Adrenal gland (tissue), 19 donors: ENCODE measurements around the gene PNPO. TPM values are rescaled to one million over a fixed set of nuclear protein-coding genes. Genes with fewer than 3 reads are reported as not detected.

Experiments
- DNase-seq, 7 donors: peaks; one replicate each; pipeline ENCODE4 v3.0.0-alpha.2; 2019 to 2020
- H3K27ac ChIP-seq, 5 donors: fragments of 200-600 bp; sonication (generic) in 4 of 5; 1 replicate in 3 of 5; 2 replicates in 2 of 5; pipeline versions ENCODE4 v1.5.1 to v1.8.0; 2016 to 2020; ENCODE audit warnings: mild to moderate bottlenecking in 1 of 5
- H3K27me3 ChIP-seq: fragments of 200-600 bp; 2 replicates; pipeline ENCODE4 v1.8.0; 2021
- H3K36me3 ChIP-seq, 2 donors: fragments of 200-600 bp; replicated peaks in 1 of 2; 1 replicate in 1 of 2; 2 replicates in 1 of 2; pipeline versions ENCODE4 v1.5.1 to v1.8.0; 2018 to 2022
- H3K4me1 ChIP-seq, 2 donors: fragments of 200-600 bp; replicated peaks in 1 of 2; 1 replicate in 1 of 2; 2 replicates in 1 of 2; pipeline versions ENCODE4 v1.5.1 to v1.8.0; 2018 to 2021
- H3K4me3 ChIP-seq, 4 donors: fragments of 200-600 bp; sonication (generic) in 3 of 4; one replicate each; pipeline ENCODE4 v1.5.1; 2016 to 2018
- H3K9me3 ChIP-seq, 3 donors: fragments of 200-600 bp; sonication (generic) in 1 of 3; replicated peaks in 1 of 3; 1 replicate in 2 of 3; 2 replicates in 1 of 3; pipeline versions ENCODE4 v1.5.1 to v1.8.0; 2016 to 2021
- POLR2A ChIP-seq, 2 donors: fragments of 450-650 bp; IDR thresholded peaks; one replicate each; pipeline ENCODE4 v1.6.1; 2017; ENCODE audit warnings: antibody characterized with exemption in 2 of 2, mild to moderate bottlenecking in 2 of 2, moderate library complexity in 1 of 2
- WGBS, 4 donors: extraction: QIAGEN DNeasy Blood & Tissue Kit in 2 of 4; methylation state at CpG; one replicate each; pipeline versions ENCODE4 v1.1.5 to v1.1.7; 2013 to 2017; 5-methylcytosine and 5-hydroxymethylcytosine counted together
- intact Hi-C, 2 donors: fragments of 100-400 bp; cut with DNase I; formaldehyde crosslinking; loops; one replicate each; pipeline versions ENCODE4 v1.14.1 to v1.15.0; 2022 to 2023
- long read RNA-seq, 10 donors: library from polyadenylated mRNA in 3 of 10; unstranded in 2 of 10; stranded (forward) in 1 of 10; transcript quantifications; one replicate each; pipeline ENCODE4 v2.0.0 and lab custom pipeline, GENCODE V29; 2021 to 2026
- polyA plus RNA-seq, 3 donors: library from polyadenylated mRNA; stranded (reverse); fragments of 200-250 nt in 2 of 3; fragments of 350-450 nt in 1 of 3; fragmentation: Illumina TruSeq in 1 of 3; extraction: RNeasy Lipid Tissue Mini Kit (QIAGEN cat#74804) in 1 of 3; gene quantifications; one replicate each; pipeline ENCODE4 v1.2.3, GENCODE V29; 2013 to 2014
- total RNA-seq, 9 donors: library from RNA; depleted of rRNA in 4 of 9; stranded (reverse); fragments of >200 nt in 4 of 9; fragments of 120-200 nt in 1 of 9; fragmentation: NEBNext Ultra II Directional in 1 of 9; extraction: Animal tissue kit (Norgen Biotek cat#: 25700) in 1 of 9; gene quantifications; one replicate each; pipeline versions ENCODE4 v1.1.0 to v1.2.4, GENCODE V29; 2013 to 2023
- TF ChIP-seq, protein P1 (sequence below), 6 experiments: fragments of 450-650 bp in 4 of 6; fragments of 200-600 bp in 2 of 6; sonication (generic) in 1 of 6; IDR thresholded peaks; 1 replicate in 5 of 6; 2 replicates in 1 of 6; pipeline versions ENCODE4 v1.5.1 to v1.8.0; 2016 to 2021; ENCODE audit warnings: antibody characterized with exemption in 6 of 6, mild to moderate bottlenecking in 2 of 6, moderate library complexity in 1 of 6
- donor health status: healthy with polysubstance abuse.
- donor health status: Bipolar disorder and iron deficiency.
- donor health status: DM: yes; HTN: yes; CAD: no.
- donor health status: DM: no; HTN: no; CAD: no.
- donor health status: DM: no; HTN: no; CAD: no.
- donor health status: DM: yes; HTN: yes; CAD: no.

Gene PNPO
- total RNA-seq, result 10 to 100 TPM; 20.8 to 91.5 (median 56.1) TPM
- 10 to 100 TPM; 19.7 to 36.1 (median 23.8) TPM for polyA plus RNA-seq
- long read RNA-seq, donor 1, transcript PNPO-217 (7 exons, 3,465 nt), result major isoform, 7 of 7 reads
- long read RNA-seq, donor 1, partial matches to known transcripts, result 0 of 7 reads
- long read RNA-seq, donor 1, other reads (novel, unspliced or antisense), result 0 of 7 reads
- long read RNA-seq, donor 2, transcript PNPO-217 (7 exons, 3,465 nt), result major isoform, 9 of 9 reads
- long read RNA-seq, donor 2, partial matches to known transcripts, result 0 of 9 reads
- long read RNA-seq, donor 2, other reads (novel, unspliced or antisense), result 0 of 9 reads
- long read RNA-seq, donor 3, transcript PNPO-217 (7 exons, 3,465 nt), result major isoform, 5 of 5 reads
- long read RNA-seq, donor 3, partial matches to known transcripts, result 0 of 5 reads
- long read RNA-seq, donor 3, other reads (novel, unspliced or antisense), result 0 of 5 reads
- long read RNA-seq, donor 4, partial matches to known transcripts, result 0 of 3 reads
- long read RNA-seq, donor 4, other reads (novel, unspliced or antisense), result 1 of 3 reads
- long read RNA-seq, donor 5, transcript PNPO-217 (7 exons, 3,465 nt), result major isoform, 119 of 141 reads
- long read RNA-seq, donor 5, partial matches to known transcripts, result 15 of 141 reads
- long read RNA-seq, donor 5, other reads (novel, unspliced or antisense), result 2 of 141 reads
- long read RNA-seq, donor 6, transcript PNPO-217 (7 exons, 3,465 nt), result major isoform, 9 of 11 reads
- long read RNA-seq, donor 6, partial matches to known transcripts, result 1 of 11 reads
- long read RNA-seq, donor 6, other reads (novel, unspliced or antisense), result 0 of 11 reads
- long read RNA-seq, donor 7, partial matches to known transcripts, result 0 of 2 reads
- long read RNA-seq, donor 7, other reads (novel, unspliced or antisense), result 0 of 2 reads
- long read RNA-seq, donor 8, partial matches to known transcripts, result 0 of 2 reads
- long read RNA-seq, donor 8, other reads (novel, unspliced or antisense), result 0 of 2 reads
- long read RNA-seq, donor 9, partial matches to known transcripts, result 0 of 4 reads
- long read RNA-seq, donor 9, other reads (novel, unspliced or antisense), result 0 of 4 reads
- long read RNA-seq, donor 10, partial matches to known transcripts, result 0 of 2 reads
- long read RNA-seq, donor 10, other reads (novel, unspliced or antisense), result 0 of 2 reads

DNA sequence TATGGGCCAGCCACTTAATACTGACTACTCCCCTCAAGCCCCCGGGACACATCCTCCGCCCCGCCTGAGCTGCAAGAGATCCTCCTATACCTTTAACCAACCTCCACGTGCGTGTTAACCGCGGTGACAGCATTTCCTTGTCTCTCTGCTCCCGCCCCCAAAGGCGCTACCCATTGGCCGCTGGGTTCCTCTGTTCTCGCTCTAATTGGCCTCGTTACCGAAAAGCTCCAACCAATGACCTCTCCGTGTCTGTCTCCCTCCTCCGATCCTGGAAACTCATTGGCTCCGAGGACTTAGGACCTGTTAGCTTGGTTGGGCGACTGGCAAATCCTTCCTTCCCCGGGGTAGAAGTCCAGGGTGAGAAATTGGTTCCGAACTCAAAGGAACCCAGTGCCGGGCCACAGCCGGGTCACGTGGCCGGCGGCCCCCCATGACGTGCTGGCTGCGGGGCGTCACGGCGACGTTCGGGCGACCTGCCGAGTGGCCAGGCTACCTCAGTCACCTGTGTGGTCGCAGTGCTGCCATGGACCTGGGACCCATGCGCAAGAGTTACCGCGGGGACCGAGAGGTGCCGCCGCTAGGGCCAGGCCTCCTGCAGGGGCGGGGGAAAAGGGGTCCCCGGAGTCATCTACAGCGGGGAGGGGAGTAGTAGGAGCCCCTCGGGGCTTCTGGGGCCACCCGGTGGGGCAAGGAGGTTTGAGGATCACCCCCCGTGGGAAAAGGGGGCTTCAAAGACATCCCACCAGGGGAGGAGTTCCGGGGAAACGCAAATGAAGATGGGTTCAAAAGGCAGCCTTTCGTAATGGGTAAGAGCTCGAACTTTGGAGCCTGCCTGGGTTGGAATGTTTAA lies at the start of gene PNPO:
PNPO (plus strand) TSS at position 326 of the 850 bp plus-strand sequence; CDS start at position 431, 105 bp downstream.
- peaks cover 0 to 13% of the 10 kb centered on the region in 2 donors for H3K36me3 ChIP-seq
- peak within 1 kb of the TSS; percentile 38 to 88 (median 84) for H3K27ac ChIP-seq
- 0% methylated on average over 37 to 50 of the region's 50 CpGs for WGBS, 4 donors
- TF ChIP-seq POLR2A (IDR thresholded peaks at IDR 0.05), result peak; percentile 32 to 84
- TF ChIP-seq, protein P1, sequence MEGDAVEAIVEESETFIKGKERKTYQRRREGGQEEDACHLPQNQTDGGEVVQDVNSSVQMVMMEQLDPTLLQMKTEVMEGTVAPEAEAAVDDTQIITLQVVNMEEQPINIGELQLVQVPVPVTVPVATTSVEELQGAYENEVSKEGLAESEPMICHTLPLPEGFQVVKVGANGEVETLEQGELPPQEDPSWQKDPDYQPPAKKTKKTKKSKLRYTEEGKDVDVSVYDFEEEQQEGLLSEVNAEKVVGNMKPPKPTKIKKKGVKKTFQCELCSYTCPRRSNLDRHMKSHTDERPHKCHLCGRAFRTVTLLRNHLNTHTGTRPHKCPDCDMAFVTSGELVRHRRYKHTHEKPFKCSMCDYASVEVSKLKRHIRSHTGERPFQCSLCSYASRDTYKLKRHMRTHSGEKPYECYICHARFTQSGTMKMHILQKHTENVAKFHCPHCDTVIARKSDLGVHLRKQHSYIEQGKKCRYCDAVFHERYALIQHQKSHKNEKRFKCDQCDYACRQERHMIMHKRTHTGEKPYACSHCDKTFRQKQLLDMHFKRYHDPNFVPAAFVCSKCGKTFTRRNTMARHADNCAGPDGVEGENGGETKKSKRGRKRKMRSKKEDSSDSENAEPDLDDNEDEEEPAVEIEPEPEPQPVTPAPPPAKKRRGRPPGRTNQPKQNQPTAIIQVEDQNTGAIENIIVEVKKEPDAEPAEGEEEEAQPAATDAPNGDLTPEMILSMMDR (IDR thresholded peaks at IDR 0.05), result peak in 4 of 6 experiments; percentile 10 to 31 (median 14)
- H3K27me3 ChIP-seq, result no peaks in the 10 kb centered on the region
- H3K4me1 ChIP-seq, result peaks cover 22 to 38% of the 10 kb centered on the region in 2 donors
- H3K4me3 ChIP-seq, result peak within 1 kb of the TSS; percentile 56 to 96 (median 86)
- peak; percentile 92 to 99 (median 98) for DNase-seq
- intact Hi-C loops, result no loop called here
- H3K9me3 ChIP-seq, result no peaks in the 10 kb centered on the region

DNA sequence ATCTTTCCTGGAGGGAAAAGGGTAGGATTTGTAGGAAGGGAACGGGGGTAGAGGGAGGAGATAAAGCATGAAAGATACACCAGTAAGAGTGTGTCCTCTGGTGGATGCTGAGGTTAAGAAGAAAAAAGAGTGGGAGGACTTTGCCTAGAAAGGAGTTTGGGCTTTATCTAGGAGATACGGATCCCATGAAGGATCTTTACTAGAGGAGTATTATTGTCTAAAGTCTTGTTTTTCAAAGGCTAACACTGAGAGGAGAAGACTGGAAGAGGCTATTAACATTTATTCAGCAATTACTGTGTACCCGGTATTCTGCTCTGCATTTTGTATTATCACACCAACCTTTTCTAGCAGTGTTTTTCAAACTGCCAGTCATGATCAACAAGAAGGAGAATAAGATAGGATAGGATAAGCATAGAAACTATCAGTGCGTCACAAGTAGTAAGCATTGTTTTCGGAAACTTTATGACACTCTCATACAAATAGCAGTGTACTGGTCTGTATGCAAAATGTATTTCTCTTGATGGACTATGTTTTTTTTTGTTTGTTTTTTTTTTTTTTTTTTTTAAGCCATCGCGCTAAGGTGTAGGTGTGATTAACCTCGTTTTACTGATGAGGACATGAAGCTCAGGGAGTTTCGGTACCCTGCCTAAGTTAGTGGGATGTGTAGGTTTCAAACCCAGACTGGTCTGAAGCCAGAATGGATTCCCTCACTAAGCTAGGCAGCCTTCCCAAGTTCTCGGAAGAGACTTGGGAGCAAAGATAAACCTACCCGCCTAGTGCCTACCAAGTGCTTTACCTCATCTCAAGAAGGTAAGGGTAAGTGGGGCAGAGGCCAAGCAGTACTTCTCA lies 46.6 kb upstream of the PNPO start:
- Histone ChIP-seq H3K36me3 (no peaks in the 10 kb centered on the region), H3K4me3 (peak overlapping the region; percentile 24 to 89 (median 72)), H3K27ac (peak overlapping the region in 3 of 5 donors; percentile 71 to 93 (median 77)), H3K9me3 (no peaks in the 10 kb centered on the region), H3K4me1 (peaks cover 10 to 31% of the 10 kb centered on the region in 2 donors), H3K27me3 (no peaks in the 10 kb centered on the region)
- DNase-seq, result no peak
- TF ChIP-seq, protein P1 (IDR thresholded peaks at IDR 0.05), result no peak
- TF ChIP-seq POLR2A (IDR thresholded peaks at IDR 0.05), result no peak
- intact Hi-C loops, result loop anchor here in 1 of 2 donors (5.0 kb wide), 1 partner anchor 78 kb away; the partner anchor contains the start of gene CDK5RAP3
- WGBS, 4 donors, result 40 to 45% (median 41%) methylated on average over 11 of the region's 11 CpGs

DNA sequence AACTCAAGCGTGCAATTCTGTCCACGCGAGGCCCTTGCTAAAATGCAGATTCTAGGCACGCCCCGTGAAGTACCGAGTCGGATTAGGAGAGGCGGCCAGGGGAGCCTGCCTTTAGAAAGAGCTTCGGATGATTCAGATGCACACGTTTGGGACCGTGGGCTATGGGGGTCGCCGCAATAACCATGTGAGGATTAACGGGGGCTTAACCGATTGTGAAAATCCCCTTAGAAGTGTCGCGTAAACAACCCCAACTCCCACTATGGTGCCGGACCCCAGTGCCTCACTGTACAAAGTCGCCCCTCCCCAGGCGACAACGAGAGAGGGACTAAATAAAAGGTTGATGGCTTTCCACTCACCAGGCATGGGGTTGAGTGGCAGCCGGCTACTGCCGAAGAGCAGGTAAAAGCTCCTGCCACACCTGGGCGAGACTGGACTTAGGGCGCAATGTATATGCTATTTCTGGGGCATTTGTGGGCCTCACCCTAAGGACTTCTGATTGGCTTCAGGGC lies 46.0 kb upstream of the PNPO start:
- peaks cover 10 to 31% of the 10 kb centered on the region in 2 donors for H3K4me1 ChIP-seq

More for the DNA sequence above, 46.0 kb upstream of the PNPO start:
- H3K9me3 ChIP-seq, result no peaks in the 10 kb centered on the region
- H3K27ac ChIP-seq, result peak overlapping the region; percentile 23 to 93 (median 71)
- TF ChIP-seq POLR2A (IDR thresholded peaks at IDR 0.05), result peak in 1 of 2 donors; percentile 65
- TF ChIP-seq, protein P1 (IDR thresholded peaks at IDR 0.05), result no peak
- 0 to 2% (median 1%) methylated on average over 8 to 25 of the region's 25 CpGs for WGBS, 4 donors
- intact Hi-C loops, result no loop called here
- DNase-seq, result peak in 6 of 7 donors; percentile 32 to 75 (median 44)
- no peaks in the 10 kb centered on the region for H3K36me3 ChIP-seq
- H3K4me3 ChIP-seq, result peak overlapping the region; percentile 24 to 89 (median 72)
- H3K27me3 ChIP-seq, result no peaks in the 10 kb centered on the region
